Right lobe of liver (tissue), 6 donors: ENCODE measurements around the gene GPRC5A. TPM values are rescaled to one million over a fixed set of nuclear protein-coding genes. Genes with fewer than 3 reads are reported as not detected.

Experiments used
- ATAC-seq, 4 donors: fragments of 200-7000 bp; cut with Tn5 transposase; one replicate each; pipeline ENCODE4 v1.9.1; 2020; ENCODE audit warnings: mild to moderate bottlenecking in 4 of 4, moderate library complexity in 4 of 4
- DNase-seq, 3 donors: peaks; one replicate each; pipeline ENCODE4 v3.0.0-alpha.2; 2020
- H3K27ac ChIP-seq, 3 donors: fragments of 200-600 bp; one replicate each; pipeline ENCODE4 v1.8.0; 2022
- H3K27me3 ChIP-seq, 2 donors: fragments of 200-600 bp; one replicate each; pipeline ENCODE4 v1.8.0; 2022
- H3K36me3 ChIP-seq, 4 donors: fragments of 200-600 bp; sonication (generic) in 1 of 4; one replicate each; pipeline versions ENCODE4 v1.5.1 to v1.8.0; 2017 to 2022; ENCODE audit warnings: control low read depth in 1 of 4
- H3K4me1 ChIP-seq, 4 donors: fragments of 200-600 bp; sonication (generic) in 1 of 4; one replicate each; pipeline versions ENCODE4 v1.5.1 to v1.8.0; 2017 to 2022; ENCODE audit warnings: control low read depth in 1 of 4
- H3K4me3 ChIP-seq, 3 donors: fragments of 200-600 bp; one replicate each; pipeline ENCODE4 v1.8.0; 2022
- H3K9me3 ChIP-seq, 4 donors: fragments of 200-600 bp; sonication (generic) in 1 of 4; one replicate each; pipeline versions ENCODE4 v1.5.1 to v1.8.0; 2017 to 2022; ENCODE audit warnings: control low read depth in 1 of 4
- POLR2A ChIP-seq: fragments of 450-650 bp; IDR thresholded peaks from one replicate; pipeline ENCODE4 v1.6.1; 2017; ENCODE audit warnings: antibody characterized with exemption, mild to moderate bottlenecking
- WGBS: methylation state at CpG from one replicate; pipeline ENCODE4 v1.1.6; 2018; ENCODE audit warnings: low coverage, low lambda C conversion rate; ENCODE audit not compliant: insufficient coverage; ENCODE audit errors: missing lambda C conversion rate; 5-methylcytosine and 5-hydroxymethylcytosine counted together
- intact Hi-C, 2 donors: fragments of 100-400 bp; cut with DNase I; formaldehyde crosslinking; loops; one replicate each; pipeline versions ENCODE4 v1.11.2 to v1.14.1; 2022
- total RNA-seq, 6 experiments: library from RNA; depleted of rRNA in 2 of 6; stranded (reverse); fragments of >200 nt in 2 of 6; fragmentation: NEBNext Ultra II Directional in 3 of 6; extraction: Animal tissue kit (Norgen Biotek cat#: 25700) in 3 of 6; gene quantifications; one replicate each; pipeline versions ENCODE4 v1.1.0 to v1.2.4, GENCODE V29; 2016 to 2023
- TF ChIP-seq, protein P1 (sequence below), 4 donors: fragments of 200-600 bp in 3 of 4; fragments of 450-650 bp in 1 of 4; IDR thresholded peaks; one replicate each; pipeline versions ENCODE4 v1.5.1 to v1.8.0; 2016 to 2022; ENCODE audit warnings: antibody characterized with exemption in 4 of 4, mild to moderate bottlenecking in 2 of 4
- donor health status: DM: no; HTN: yes; CAD: no.
- donor health status: DM: no; HTN: no; CAD: no.
- donor health status: DM: no; HTN: no; CAD: no.
- donor health status: DM: no; HTN: yes; CAD: no.
- donor health status: DM: no; HTN: yes; CAD: no.

Gene GPRC5A
- total RNA-seq, 6 experiments from 2014 or later = 0.35 to 0.80 (median 0.44) TPM

DNA sequence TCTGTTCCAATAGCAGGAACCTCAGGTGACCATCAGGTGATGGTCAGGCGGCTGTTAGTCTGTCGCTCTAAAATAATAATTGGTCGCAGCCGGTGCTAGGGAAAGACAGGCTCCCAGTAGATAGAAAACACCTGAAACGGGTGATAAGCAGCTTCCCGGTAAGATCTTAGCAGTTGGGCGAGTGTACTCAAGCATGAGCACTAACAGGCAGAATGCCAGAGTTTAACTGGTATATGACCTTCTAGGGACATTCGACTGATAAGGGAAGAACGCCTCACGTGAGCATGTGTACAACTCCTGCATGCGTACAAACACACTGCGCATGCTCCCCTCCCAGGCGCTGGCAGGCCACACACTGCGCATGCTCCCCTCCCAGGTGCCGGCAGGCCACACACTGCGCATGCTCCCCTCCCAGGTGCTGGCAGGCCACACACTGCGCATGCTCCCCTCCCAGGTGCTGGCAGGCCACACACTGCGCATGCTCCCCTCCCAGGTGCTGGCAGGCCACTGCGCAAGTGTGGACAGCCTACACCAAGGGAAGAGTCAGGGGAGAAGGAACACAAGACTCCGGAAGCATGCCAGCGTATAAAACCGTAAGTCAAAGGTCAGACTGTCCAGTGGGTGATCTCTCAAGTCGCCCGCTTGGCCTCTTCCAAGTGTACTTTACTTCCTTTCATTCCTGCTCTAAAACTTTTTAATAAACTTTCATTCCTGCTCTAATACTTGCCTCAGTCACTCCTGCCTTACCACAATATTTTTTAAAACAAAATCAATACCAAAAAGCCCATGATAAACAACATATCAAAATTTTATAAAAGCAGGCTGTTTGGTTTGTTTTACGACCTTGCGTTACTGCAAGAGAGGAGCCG is 36.1 kb downstream of the GPRC5A start:
- DNase-seq = peak; percentile 85 to 95 (median 93)
- Histone ChIP-seq H3K9me3 (no peaks in the 10 kb centered on the region), H3K4me3 (peak overlapping the region; percentile 14 to 47 (median 40)), H3K4me1 (no peaks in the 10 kb centered on the region), H3K27ac (peak overlapping the region in 2 of 3 donors; percentile 7 to 67), H3K27me3 (no peaks in the 10 kb centered on the region), H3K36me3 (no peaks in the 10 kb centered on the region)
- WGBS = 15% methylated on average over 19 of the region's 27 CpGs
- intact Hi-C loops = no loop called here
- TF ChIP-seq POLR2A = peak; percentile 86
- TF ChIP-seq, protein P1, sequence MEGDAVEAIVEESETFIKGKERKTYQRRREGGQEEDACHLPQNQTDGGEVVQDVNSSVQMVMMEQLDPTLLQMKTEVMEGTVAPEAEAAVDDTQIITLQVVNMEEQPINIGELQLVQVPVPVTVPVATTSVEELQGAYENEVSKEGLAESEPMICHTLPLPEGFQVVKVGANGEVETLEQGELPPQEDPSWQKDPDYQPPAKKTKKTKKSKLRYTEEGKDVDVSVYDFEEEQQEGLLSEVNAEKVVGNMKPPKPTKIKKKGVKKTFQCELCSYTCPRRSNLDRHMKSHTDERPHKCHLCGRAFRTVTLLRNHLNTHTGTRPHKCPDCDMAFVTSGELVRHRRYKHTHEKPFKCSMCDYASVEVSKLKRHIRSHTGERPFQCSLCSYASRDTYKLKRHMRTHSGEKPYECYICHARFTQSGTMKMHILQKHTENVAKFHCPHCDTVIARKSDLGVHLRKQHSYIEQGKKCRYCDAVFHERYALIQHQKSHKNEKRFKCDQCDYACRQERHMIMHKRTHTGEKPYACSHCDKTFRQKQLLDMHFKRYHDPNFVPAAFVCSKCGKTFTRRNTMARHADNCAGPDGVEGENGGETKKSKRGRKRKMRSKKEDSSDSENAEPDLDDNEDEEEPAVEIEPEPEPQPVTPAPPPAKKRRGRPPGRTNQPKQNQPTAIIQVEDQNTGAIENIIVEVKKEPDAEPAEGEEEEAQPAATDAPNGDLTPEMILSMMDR (IDR thresholded peaks at IDR 0.05) = no peak
- ATAC-seq = peak; percentile 96 to 98 (median 98)

DNA sequence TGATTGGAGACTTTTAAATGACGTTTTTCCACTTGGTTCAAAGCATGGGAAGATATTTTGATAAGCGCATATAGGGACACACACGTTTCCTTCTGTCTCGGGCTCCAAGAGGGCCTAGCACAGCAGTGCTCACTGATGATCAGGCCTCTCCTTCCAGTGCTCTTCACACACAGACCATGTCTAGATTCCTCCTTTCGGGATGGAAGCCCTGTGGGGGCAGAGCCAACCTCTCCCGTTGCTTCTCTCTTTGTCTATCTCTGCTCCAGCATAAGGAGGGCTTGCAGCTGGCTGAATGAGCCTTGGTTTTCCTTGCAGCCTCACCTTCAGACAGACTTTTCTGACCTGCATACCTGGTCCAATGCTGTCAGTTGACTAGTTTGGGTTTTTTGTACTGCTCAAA is 38.3 kb downstream of the GPRC5A start:
- H3K4me1 ChIP-seq = no peaks in the 10 kb centered on the region
- H3K36me3 ChIP-seq = no peaks in the 10 kb centered on the region
- no peak overlapping the region for H3K27ac ChIP-seq
- intact Hi-C loops = no loop called here
- no peak overlapping the region for H3K4me3 ChIP-seq
- WGBS = 94% methylated on average over 6 of the region's 6 CpGs
- ATAC-seq (no peak), DNase-seq (no peak)
- TF ChIP-seq POLR2A = no peak
- TF ChIP-seq, protein P1 (IDR thresholded peaks at IDR 0.05) = no peak
- no peaks in the 10 kb centered on the region for H3K27me3 ChIP-seq
- H3K9me3 ChIP-seq = no peaks in the 10 kb centered on the region

DNA sequence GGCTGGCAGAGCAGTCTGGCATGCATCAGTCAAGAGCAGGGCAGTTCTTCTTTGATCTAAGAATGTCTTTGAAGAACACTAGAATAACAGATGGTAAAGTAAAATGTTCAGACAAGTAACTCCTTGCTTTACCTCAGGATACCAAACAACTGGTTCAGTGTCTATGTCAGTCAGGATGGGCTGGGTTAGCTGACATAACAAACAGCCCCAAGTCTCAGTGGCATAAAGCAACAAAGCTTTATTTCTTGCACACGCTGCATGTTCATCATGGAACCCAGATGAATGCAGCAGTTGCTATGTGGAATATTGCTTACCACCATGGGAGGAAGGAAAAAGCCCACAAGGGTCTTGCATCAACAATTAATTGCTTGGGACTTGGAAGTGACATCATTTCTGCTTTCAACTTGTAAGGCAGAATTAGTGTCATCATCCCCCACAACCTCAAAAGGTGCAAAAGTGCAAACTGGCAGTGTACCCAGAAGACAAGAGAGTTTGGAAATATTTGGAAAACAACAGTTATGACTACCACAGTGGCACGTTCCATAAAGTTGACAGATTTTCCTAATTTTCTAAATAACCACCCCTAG is 39.4 kb downstream of the GPRC5A start:
- TF ChIP-seq, protein P1 (IDR thresholded peaks at IDR 0.05) = no peak
- TF ChIP-seq POLR2A = no peak
- 88% methylated on average over 2 of the region's 2 CpGs for WGBS
- intact Hi-C loops = no loop called here

DNA sequence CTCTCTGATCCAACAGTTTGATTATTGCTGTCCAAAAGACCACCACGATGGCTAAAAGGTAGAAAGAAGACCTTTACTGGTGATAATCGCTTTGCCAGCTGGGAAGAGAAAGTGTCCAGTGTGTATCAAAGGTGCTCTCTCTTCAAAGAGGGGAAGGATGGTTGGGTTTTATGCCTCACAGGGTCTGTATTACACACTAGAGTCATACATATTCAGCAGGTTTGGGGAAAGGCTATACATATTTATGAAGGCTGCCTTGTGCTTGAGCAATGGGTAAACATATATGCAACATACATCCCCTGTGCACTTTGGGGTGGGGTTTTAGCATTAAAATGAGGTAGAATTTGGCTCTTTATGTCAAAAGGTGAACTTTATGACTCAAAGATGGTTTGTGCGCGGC is 42.4 kb downstream of the GPRC5A start:
- TF ChIP-seq, protein P1 (IDR thresholded peaks at IDR 0.05) = no peak
- TF ChIP-seq POLR2A = no peak
- WGBS = 88% methylated on average over 4 of the region's 4 CpGs
- no peaks in the 10 kb centered on the region for H3K4me1 ChIP-seq
- ATAC-seq (no peak), DNase-seq (no peak)
- H3K4me3 ChIP-seq = no peak overlapping the region
- no peaks in the 10 kb centered on the region for H3K36me3 ChIP-seq
- no peaks in the 10 kb centered on the region for H3K9me3 ChIP-seq
- no peaks in the 10 kb centered on the region for H3K27me3 ChIP-seq
- no peak overlapping the region for H3K27ac ChIP-seq
- intact Hi-C loops = no loop called here

More for the DNA sequence above, 39.4 kb downstream of the GPRC5A start:
- no peak overlapping the region for H3K4me3 ChIP-seq
- DNase-seq (no peak), ATAC-seq (no peak)
- H3K9me3 ChIP-seq = no peaks in the 10 kb centered on the region
- no peaks in the 10 kb centered on the region for H3K27me3 ChIP-seq
- H3K4me1 ChIP-seq = no peaks in the 10 kb centered on the region
- H3K36me3 ChIP-seq = no peaks in the 10 kb centered on the region
- H3K27ac ChIP-seq = no peak overlapping the region
